ENCODE data around the gene PAPPA. TPM values are rescaled to one million over a fixed set of nuclear protein-coding genes. Genes with fewer than 3 reads are reported as not detected.

Gene PAPPA
- total RNA-seq, 2 experiments from 2014 or later, result not detected

DNA sequence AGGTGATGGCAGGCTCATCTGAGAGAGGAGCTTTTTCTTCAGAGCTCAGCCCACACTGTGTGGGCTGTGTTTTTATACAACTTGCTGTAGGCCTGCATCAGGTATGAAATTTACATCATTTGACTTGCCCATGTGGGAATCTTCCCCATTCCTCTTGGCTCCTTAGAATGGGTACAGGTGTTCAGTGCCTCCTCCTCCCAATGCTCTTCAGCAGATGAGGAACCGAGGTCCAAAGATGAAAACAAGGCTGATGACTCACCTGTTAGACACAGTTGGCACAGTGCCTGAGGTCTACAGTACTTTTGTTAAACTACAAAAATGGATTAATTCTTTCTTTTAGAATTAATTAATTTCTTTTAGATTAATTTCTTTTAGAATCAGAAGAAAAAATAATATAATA, 20.8 kb downstream of the PAPPA start:
- H3K36me3 Mint-ChIP-seq, result no peaks in the 10 kb centered on the region
- ChIA-PET CTCF (no interaction called here), POLR2A (no interaction called here)
- H3K4me3 Mint-ChIP-seq, result no peak overlapping the region
- intact Hi-C loops (cut with micrococcal nuclease), result no loop called here
- no peaks in the 10 kb centered on the region for H3K4me1 Mint-ChIP-seq (ENCODE audit: low read depth)
- no peak overlapping the region for H3K27ac Mint-ChIP-seq
- H3K27me3 Mint-ChIP-seq, result peaks cover 1% of the 10 kb centered on the region
- no peaks in the 10 kb centered on the region for H3K9me3 Mint-ChIP-seq
- DNase-seq, result no peak

GRCh38 chr9:116175614-116176013, 22.0 kb downstream of the PAPPA start:
- no peak for DNase-seq
- intact Hi-C loops (cut with micrococcal nuclease), result no loop called here
- Mint-ChIP-seq H3K9me3 (no peaks in the 10 kb centered on the region), H3K27me3 (peaks cover 4% of the 10 kb centered on the region), H3K36me3 (no peaks in the 10 kb centered on the region), H3K27ac (no peak overlapping the region), H3K4me1 (ENCODE audit: low read depth) (no peaks in the 10 kb centered on the region), H3K4me3 (no peak overlapping the region)
- ChIA-PET CTCF (no interaction called here), POLR2A (no interaction called here)

- no peaks in the 10 kb centered on the region for H3K4me1 Mint-ChIP-seq (ENCODE audit: low read depth)
- no peaks in the 10 kb centered on the region for H3K9me3 Mint-ChIP-seq
- H3K27me3 Mint-ChIP-seq, result peaks cover 4% of the 10 kb centered on the region
- ChIA-PET POLR2A (no interaction called here), CTCF (no interaction called here)
- DNase-seq, result no peak
- no peak overlapping the region for H3K4me3 Mint-ChIP-seq
- no peak overlapping the region for H3K27ac Mint-ChIP-seq
- no peaks in the 10 kb centered on the region for H3K36me3 Mint-ChIP-seq
- intact Hi-C loops (cut with micrococcal nuclease), result no loop called here
These were observed 25.1 kb downstream of the PAPPA start for GRCh38 chr9:116178481-116179211.

DNA sequence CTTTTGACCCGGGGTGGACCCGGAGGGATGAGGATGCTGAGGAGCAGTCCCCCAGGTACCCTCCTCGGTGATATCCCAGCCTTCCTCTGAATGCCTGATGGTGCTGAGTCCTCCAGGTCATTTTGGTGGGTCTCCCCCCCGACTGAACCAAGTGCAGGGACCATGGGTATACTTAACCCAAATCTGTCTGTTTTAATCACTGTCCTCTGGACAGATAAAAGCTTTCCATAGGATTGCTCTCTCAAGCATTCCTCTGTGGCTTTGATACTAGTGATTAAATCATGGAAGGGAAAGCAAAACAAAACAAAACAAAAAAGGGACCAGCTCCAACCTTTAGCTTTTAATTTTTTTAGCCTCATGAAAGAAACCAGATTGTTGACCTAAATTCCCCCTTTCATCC, 26.0 kb downstream of the PAPPA start:
- ChIA-PET CTCF (no interaction called here), POLR2A (no interaction called here)
- DNase-seq, result no peak
- intact Hi-C loops (cut with micrococcal nuclease), result no loop called here
- no peak overlapping the region for H3K4me3 Mint-ChIP-seq
- no peaks in the 10 kb centered on the region for H3K9me3 Mint-ChIP-seq
- no peaks in the 10 kb centered on the region for H3K4me1 Mint-ChIP-seq (ENCODE audit: low read depth)
- no peak overlapping the region for H3K27ac Mint-ChIP-seq
- H3K27me3 Mint-ChIP-seq, result peaks cover 4% of the 10 kb centered on the region
- H3K36me3 Mint-ChIP-seq, result no peaks in the 10 kb centered on the region

DNA sequence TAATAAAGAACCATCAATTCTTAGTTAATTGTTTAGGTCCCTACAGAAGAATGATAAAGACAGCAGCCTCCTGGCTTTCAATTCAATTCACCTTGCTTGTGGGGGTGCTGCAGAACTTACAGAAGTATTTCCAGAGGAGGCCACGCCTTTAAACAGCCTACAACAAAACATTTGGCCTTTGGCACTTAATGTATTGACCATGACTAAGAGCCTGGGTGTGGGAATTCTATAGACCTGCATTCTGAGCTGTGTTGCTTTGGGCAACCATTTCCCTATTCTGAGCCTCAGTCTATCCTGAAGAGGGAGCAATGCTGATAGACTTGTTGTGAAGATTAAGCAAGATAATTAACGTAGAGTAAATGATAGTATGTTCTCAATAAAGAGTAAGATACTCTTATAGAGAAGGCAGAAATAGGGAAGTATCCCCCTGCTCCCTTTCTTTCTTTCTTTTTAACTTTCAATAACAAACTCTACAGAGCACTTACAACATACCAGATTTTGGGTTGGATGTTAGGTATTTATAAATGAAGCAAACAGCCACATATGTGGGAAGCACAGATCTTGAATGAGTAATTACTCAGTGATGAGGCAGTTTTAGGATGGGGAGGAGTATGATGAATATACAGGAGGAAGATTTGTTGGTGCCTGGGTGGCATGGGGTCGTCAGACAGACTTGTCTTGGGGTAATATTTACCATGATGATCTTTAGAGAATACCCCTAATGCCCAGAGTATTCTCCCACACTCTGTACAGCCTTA, 28.4 kb downstream of the PAPPA start:
- Mint-ChIP-seq H3K4me1 (ENCODE audit: low read depth) (no peaks in the 10 kb centered on the region), H3K4me3 (no peak overlapping the region), H3K27me3 (peaks cover 2% of the 10 kb centered on the region), H3K36me3 (no peaks in the 10 kb centered on the region), H3K27ac (no peak overlapping the region), H3K9me3 (no peaks in the 10 kb centered on the region)
- CTCF ChIA-PET, result interaction anchor here (1.3 kb wide), 1 partner anchor 33 kb away, joined by 4 read pairs; no protein-coding TSS in a partner anchor
- intact Hi-C loops (cut with micrococcal nuclease), result no loop called here
- POLR2A ChIA-PET, result no interaction called here
- no peak for DNase-seq

DNA sequence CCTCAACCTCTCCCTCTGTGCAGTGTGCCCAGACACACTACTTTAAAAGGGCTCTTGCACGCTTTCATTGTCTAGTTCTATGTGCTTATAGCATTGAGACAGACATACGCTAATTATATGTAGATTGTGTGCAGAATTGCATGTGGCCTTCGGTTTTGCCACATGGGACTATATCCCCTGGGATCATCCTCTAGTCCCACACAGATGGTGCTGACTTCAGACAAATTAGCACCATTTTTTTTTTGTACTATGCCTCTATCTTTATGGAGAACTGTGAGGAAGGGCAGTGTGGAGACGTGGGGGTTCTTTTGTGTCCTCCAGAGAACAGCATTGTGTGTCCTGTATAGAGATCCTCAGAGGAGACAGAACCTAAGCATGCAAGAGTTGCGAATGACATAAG, 29.3 kb downstream of the PAPPA start:
- DNase-seq, result no peak
- no peaks in the 10 kb centered on the region for H3K4me1 Mint-ChIP-seq (ENCODE audit: low read depth)
- peaks cover 2% of the 10 kb centered on the region for H3K27me3 Mint-ChIP-seq
- ChIA-PET POLR2A (no interaction called here), CTCF (interaction anchor here (1.3 kb wide), 1 partner anchor 34 kb away, joined by 4 read pairs; no protein-coding TSS in a partner anchor)
- no peak overlapping the region for H3K4me3 Mint-ChIP-seq
- H3K27ac Mint-ChIP-seq, result no peak overlapping the region
- no peaks in the 10 kb centered on the region for H3K9me3 Mint-ChIP-seq
- H3K36me3 Mint-ChIP-seq, result no peaks in the 10 kb centered on the region
- intact Hi-C loops (cut with micrococcal nuclease), result no loop called here

DNA sequence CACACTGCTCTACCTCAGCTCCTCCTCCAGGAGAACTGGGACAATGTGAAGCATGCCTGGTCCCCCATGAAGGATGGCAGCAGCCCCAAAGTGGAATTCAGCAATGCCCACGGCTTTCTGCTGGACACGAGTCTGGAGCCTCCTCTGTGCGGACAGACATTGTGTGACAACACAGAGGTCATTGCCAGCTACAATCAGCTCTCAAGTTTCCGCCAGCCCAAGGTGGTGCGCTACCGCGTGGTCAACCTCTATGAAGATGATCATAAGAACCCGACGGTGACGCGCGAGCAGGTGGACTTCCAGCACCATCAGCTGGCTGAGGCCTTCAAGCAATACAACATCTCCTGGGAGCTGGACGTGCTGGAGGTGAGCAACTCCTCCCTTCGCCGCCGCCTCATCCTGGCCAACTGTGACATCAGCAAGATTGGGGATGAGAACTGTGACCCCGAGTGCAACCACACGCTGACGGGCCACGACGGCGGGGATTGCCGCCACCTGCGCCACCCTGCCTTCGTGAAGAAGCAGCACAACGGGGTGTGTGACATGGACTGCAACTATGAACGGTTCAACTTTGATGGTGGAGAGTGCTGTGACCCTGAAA, 34.1 kb downstream of the PAPPA start:
- ChIA-PET POLR2A (no interaction called here), CTCF (no interaction called here)
- no peaks in the 10 kb centered on the region for H3K4me1 Mint-ChIP-seq (ENCODE audit: low read depth)
- intact Hi-C loops (cut with micrococcal nuclease), result no loop called here
- H3K4me3 Mint-ChIP-seq, result no peak overlapping the region
- no peak for DNase-seq
- H3K36me3 Mint-ChIP-seq, result no peaks in the 10 kb centered on the region
- no peaks in the 10 kb centered on the region for H3K27me3 Mint-ChIP-seq
- H3K27ac Mint-ChIP-seq, result no peak overlapping the region
- no peaks in the 10 kb centered on the region for H3K9me3 Mint-ChIP-seq

- ChIA-PET CTCF (no interaction called here), POLR2A (no interaction called here)
- no peaks in the 10 kb centered on the region for H3K4me1 Mint-ChIP-seq (ENCODE audit: low read depth)
- no peaks in the 10 kb centered on the region for H3K36me3 Mint-ChIP-seq
- no peak overlapping the region for H3K4me3 Mint-ChIP-seq
- intact Hi-C loops (cut with micrococcal nuclease), result no loop called here
- H3K9me3 Mint-ChIP-seq, result no peaks in the 10 kb centered on the region
- no peaks in the 10 kb centered on the region for H3K27me3 Mint-ChIP-seq
- DNase-seq, result no peak
- no peak overlapping the region for H3K27ac Mint-ChIP-seq
These were observed 36.1 kb downstream of the PAPPA start for GRCh38 chr9:116189683-116190082.

DNA sequence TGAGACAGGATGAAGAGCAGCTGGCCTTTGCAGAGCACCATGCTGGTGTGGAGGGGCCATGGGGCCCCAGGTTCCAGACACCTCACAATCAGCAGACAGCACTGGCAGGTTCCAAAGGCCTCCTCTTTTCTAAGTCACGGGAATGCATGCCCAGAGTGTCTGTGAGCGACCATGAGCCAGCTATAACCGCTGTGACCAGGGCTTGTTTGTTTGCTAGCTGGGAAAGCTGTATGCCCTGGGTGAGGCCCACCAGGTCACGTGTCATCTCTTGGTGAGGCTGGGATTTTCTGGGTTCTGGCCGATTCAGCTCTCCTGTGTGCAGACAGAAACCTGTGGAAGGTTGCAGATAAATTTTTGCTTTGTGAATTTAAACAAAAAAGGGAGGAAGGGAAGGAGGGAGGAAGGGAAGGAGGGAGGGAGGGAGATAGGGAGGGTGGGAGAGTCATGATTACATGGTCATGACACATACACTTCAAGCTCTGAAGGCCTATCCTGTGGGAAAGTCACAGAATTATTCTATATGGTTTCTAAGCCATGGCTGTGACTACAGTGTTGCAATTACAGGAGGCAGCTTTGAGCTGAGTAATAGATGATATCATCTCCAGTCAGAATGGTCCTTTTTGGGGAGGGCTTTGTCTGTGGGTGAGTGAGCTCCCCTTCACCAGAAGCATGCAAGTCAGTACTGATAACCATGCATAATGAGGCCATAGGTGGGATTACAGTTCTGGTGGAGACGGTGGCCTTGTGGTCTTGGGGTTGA, 37.2 kb downstream of the PAPPA start:
- Mint-ChIP-seq H3K27ac (no peak overlapping the region), H3K9me3 (no peaks in the 10 kb centered on the region), H3K4me1 (ENCODE audit: low read depth) (no peaks in the 10 kb centered on the region), H3K27me3 (no peaks in the 10 kb centered on the region), H3K4me3 (no peak overlapping the region), H3K36me3 (no peaks in the 10 kb centered on the region)
- no peak for DNase-seq
- ChIA-PET CTCF (no interaction called here), POLR2A (no interaction called here)
- intact Hi-C loops (cut with micrococcal nuclease), result no loop called here

DNA sequence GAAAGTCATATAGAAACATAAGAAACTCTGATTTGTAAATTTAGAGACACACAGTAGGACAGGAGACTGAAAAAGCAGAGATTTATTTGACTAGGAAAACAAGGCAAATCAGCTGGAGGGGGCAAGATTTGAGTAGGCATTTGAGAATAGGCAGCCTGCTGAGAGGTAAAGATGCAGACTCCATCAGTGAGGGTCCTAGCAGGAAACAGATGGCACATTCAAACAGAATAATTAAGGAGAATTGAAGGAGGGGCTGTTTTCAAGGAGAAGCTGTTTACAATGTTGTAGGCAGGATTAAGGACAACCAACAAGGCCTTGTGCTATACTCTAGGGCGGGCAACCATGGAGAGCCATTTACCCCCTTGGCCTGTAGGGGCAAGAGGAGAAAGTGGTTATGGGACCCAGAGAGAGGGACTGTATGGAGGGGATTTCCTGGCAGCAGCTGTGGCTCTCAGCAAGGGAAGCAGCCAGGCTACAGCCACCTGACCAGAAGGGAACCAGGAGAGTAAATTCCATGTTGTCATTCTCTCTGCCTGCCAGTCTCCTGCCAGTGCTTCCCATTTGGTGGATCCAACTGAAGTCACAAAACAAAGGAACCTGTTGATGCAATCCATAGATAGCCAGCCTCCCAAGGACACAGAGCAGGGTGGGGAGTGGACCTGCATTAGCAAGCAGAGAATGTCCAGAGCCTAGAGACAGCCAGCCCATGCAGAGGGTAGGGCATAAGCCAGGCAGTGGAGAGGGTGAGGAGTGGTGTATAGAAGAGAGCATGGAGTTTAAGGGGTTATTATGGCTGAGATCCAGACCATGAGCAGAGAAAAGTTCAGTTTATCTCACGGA, 38.2 kb downstream of the PAPPA start:
- Mint-ChIP-seq H3K36me3 (no peaks in the 10 kb centered on the region), H3K4me1 (ENCODE audit: low read depth) (no peaks in the 10 kb centered on the region), H3K4me3 (no peak overlapping the region), H3K9me3 (no peaks in the 10 kb centered on the region), H3K27ac (no peak overlapping the region), H3K27me3 (no peaks in the 10 kb centered on the region)
- CTCF ChIA-PET, result no interaction called here
- POLR2A ChIA-PET, result no interaction called here
- intact Hi-C loops (cut with micrococcal nuclease), result no loop called here
- DNase-seq, result no peak

GRCh38 chr9:116193636-116194035, 40.0 kb downstream of the PAPPA start:
- H3K9me3 Mint-ChIP-seq, result no peaks in the 10 kb centered on the region
- intact Hi-C loops (cut with micrococcal nuclease), result no loop called here
- DNase-seq, result no peak
- no peak overlapping the region for H3K27ac Mint-ChIP-seq
- ChIA-PET CTCF (no interaction called here), POLR2A (no interaction called here)
- H3K4me1 Mint-ChIP-seq (ENCODE audit: low read depth), result no peaks in the 10 kb centered on the region
- no peak overlapping the region for H3K4me3 Mint-ChIP-seq
- no peaks in the 10 kb centered on the region for H3K27me3 Mint-ChIP-seq
- H3K36me3 Mint-ChIP-seq, result no peaks in the 10 kb centered on the region

- no peaks in the 10 kb centered on the region for H3K4me1 Mint-ChIP-seq (ENCODE audit: low read depth)
- ChIA-PET CTCF (no interaction called here), POLR2A (no interaction called here)
- no peak overlapping the region for H3K27ac Mint-ChIP-seq
- no peaks in the 10 kb centered on the region for H3K36me3 Mint-ChIP-seq
- DNase-seq, result no peak
- intact Hi-C loops (cut with micrococcal nuclease), result no loop called here
- no peak overlapping the region for H3K4me3 Mint-ChIP-seq
- peaks cover 1% of the 10 kb centered on the region for H3K27me3 Mint-ChIP-seq
- no peaks in the 10 kb centered on the region for H3K9me3 Mint-ChIP-seq
These were observed 43.2 kb downstream of the PAPPA start for GRCh38 chr9:116196806-116197205.

Data from activated CD4-positive, alpha-beta memory T cell treated with anti-CD3 and anti-CD28 coated beads for 36 hours (primary cell).